T-helper 2 cell treated with Interferon-gamma antibody and Interleukin-4, amounts not matched to agents 100 ng/mL and 5 ng/mL, for 36 hours (primary cell): Measurements from ENCODE around the gene L3MBTL1. TPM values are rescaled to one million over a fixed set of nuclear protein-coding genes. Genes with fewer than 3 reads are reported as not detected.
"Not testable (repeated sequence)": the region's sequence is repeated elsewhere in the genome, so short reads cannot be mapped to it uniquely, and the experiment has no call there.

Source experiments
- intact Hi-C: fragments of 100-400 bp; cut with micrococcal nuclease; formaldehyde crosslinking; loops from one replicate; pipeline ENCODE4 v1.15.1; 2023
- total RNA-seq: library from RNA; stranded (reverse); gene quantifications from 2 replicates; pipeline ENCODE4 v1.2.3, GENCODE V29; 2022

L3MBTL1 gene
- total RNA-seq, 1 donor from 2014 or later: 8.7 TPM

- intact Hi-C loops: not testable (repeated sequence)
Measured at GRCh38 chr20:43502021-43502420, 5.5 kb upstream of the L3MBTL1 start.

- intact Hi-C loops: no loop called here
Measured at GRCh38 chr20:43506238-43506637, 1.3 kb upstream of the L3MBTL1 start.

- intact Hi-C loops: no loop called here
Measured at GRCh38 chr20:43508106-43508505, 609 bp downstream of the L3MBTL1 start.

DNA sequence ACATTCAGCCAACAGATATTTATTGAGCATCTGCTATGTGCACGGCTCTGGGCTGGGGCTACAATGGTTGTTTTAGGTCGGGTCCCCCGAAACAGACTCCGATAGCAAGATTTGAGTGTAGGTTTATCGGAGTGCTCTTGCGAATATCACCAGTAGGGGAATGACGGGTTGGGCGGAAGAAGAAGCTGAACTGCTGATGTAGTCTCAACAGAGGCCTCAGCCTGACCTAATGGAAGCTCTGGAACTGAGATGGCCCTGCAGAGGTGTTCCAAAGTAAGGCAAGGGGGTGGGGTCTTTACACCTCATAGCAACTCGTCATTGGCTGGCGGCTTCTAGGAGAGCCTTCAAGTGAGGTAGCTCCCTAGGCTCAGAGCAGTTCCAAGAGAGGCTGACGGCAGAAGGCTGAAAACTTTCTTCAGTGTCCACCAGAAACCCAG lies 1.1 kb downstream of the L3MBTL1 start:
- intact Hi-C loops: no loop called here

- intact Hi-C loops: no loop called here
Measured at GRCh38 chr20:43511879-43512278, 4.4 kb downstream of the L3MBTL1 start.

DNA sequence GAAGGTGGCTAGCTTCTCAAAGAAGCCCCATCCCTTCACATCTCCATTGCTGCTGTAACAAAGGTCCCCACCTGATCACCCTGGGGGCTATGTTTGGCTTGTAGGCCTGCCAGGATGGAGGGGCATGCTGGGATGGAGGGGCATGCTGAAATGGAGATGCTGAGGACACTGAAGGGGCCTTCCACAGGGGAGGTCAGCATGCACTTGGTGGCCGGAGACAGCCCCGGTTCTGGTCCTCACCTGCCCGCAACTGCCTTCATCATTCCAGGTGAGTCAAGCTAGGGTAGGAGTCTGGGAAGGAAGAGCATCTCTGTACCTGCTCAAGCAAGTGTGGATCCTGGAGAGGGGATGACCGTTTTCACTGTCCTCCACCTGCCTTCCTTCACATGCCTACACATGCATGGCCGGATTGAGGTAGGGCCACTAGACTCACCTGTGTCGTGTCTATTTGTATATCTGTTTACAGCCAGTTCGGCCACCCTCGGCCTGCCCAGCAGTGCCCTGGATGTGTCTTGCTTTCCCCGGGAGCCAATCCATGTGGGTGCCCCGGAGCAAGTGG lies 6.0 kb downstream of the L3MBTL1 start:
- intact Hi-C loops: no loop called here

- intact Hi-C loops: loop anchor here (1.0 kb wide), 3 partner anchors 57 to 153 kb away; partner anchors contain the start of genes IFT52, MYBL2 and SRSF6
Measured at GRCh38 chr20:43513931-43514647, 6.6 kb downstream of the L3MBTL1 start.

DNA sequence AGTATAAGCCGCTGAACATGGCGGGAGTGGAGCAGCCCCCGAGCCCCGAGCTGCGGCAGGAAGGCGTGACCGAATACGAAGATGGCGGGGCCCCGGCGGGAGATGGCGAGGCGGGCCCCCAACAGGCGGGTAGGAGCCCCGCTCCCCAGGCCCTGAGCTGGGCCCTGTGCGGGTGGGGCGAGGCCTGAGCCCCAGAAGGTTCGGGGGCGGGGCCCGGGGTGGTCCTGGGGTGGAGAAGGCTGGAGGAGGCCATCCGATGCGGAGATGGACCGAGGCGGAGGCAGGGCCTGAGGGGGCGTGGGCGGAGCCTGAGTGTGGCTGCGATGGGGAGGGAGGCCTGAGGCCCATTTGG lies 7.1 kb downstream of the L3MBTL1 start:
- intact Hi-C loops: loop anchor here (1.0 kb wide), 3 partner anchors 57 to 153 kb away; partner anchors contain the start of genes IFT52, MYBL2 and SRSF6

DNA sequence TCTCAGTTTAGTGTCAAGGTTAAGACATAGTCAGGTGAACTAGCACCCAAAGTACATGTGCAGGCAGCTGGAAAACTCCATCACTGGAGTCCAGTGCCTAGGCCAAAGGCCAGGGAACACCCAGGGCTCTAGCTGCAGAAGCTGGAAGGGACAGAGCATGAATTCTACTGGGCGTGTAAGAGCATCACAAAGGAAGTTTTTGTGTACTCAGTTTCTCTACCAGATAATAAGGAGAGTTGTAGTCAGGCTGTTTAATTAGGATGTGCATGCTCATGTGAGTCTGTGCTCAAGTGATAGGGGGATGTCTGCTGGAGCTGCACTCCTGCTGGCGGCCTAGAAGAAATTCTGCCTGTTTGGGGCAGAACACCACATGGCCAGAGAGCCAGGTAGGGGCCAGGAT lies 8.1 kb downstream of the L3MBTL1 start:
- intact Hi-C loops: no loop called here

GRCh38 chr20:43516251-43516824 lies 8.8 kb downstream of the L3MBTL1 start:
- intact Hi-C loops: no loop called here

DNA sequence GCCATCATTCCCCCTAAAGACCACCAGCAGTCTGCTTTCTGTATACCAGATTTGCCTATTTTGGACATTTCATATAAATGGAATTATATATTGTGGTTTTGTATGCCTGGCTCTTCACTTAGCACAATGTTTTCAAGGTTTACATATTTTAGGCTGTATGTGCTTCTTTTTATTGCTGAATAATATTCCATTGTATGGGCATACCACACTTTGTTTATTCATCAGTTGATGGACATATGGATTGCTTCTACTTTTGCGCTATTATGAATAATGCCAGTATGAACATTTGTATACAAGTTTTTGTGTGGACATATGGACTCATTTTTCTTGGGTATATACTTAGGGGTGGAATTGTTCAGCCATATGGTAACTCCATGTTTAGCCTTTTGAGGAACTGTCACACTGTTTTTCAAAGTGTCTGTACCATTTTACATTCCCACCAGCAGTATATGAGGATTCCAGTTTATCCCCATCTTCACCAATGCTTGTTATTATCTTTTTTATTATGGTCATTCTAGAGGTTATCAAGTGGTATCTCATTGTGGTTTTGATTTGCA lies 12.7 kb downstream of the L3MBTL1 start:
- intact Hi-C loops: no loop called here

GRCh38 chr20:43525021-43525420 lies 17.5 kb downstream of the L3MBTL1 start:
- intact Hi-C loops: no loop called here

- intact Hi-C loops: no loop called here
Measured at GRCh38 chr20:43528258-43528875, 20.9 kb downstream of the L3MBTL1 start.

GRCh38 chr20:43529051-43529450 lies 21.6 kb downstream of the L3MBTL1 start:
- intact Hi-C loops: no loop called here

DNA sequence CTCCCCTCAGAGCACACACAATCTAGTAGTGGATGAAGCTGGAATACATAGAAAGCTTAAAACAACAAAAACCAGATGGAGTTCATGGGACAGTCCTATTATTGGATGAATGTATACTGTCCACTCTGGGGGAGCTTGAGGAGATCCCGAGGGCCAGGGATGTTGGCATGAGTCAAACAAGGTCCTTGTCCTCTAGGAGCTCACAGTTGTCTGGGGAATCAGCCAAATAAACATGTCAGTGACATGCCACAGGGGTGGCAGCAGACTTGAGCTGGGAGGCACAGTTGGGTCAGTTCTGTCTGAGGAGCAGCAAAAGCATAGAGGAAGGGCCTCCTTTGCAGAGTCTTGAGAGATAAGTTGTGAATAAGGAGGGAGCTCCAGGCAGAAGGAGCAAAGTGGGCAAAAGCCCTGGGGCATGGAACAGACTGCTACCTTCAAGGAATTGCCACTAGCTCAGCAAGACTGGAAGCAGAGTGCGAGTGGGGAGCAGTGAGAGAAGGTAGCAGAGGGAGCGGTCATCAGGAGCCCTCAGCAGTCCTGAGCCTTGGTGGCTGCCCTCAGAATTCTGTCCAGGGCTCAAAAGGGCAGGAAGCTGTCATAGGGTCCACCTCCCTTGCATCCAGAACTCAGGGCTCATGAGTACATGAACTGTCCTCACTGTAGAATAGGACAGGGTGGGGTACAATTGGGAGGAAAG lies 22.1 kb downstream of the L3MBTL1 start:
- intact Hi-C loops: no loop called here

DNA sequence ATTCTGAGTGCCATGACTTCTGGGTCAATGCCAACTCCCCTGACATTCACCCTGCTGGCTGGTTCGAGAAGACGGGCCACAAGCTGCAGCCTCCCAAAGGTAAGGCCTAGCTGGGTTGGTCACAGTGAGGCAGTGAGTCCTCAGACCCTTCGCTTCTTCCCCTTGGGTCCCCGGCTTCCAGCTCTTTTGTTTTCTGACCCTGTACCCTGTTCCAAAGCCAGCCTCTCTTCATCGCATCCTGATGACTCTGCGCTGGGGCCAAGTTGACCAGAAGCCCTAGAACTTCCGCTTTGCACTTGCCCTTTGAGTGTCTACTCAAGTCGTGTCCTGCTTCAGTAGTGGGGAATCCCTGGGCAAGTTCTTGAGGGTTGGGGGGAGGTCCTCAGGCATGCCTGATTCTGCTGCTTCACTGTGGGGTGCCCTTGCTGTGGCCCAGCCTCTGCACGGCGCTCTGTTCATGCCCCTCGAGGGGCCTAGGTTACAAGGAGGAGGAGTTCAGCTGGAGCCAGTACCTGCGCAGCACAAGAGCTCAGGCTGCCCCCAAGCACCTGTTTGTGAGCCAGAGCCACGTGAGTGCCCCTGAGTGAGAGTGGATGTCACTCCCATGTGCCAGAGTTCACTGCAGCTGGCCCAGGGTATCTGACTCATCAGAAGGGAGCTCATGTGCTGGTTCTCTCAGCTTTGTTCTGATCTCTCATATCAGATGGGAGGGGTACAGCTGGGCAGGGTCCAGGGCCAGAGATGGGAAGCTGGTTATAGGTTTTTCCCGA lies 23.0 kb downstream of the L3MBTL1 start:
- intact Hi-C loops: no loop called here

DNA sequence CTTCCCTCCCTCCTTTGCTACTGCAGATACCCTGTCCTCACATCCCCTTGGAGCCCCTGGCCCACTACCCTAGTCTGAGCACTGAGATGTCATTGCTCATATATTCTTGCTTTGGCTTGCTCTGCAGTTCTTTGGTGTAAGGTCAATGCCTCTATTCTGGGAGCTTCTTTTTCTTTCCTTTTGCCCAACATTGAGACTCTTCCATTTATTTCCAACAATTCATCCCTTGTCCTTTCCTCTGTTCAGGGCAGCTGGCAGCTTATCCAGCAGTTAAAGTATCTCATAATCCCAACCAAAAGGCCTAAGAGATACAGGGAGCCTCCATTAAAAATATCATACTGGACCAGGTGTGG lies 23.6 kb downstream of the L3MBTL1 start:
- intact Hi-C loops: no loop called here

DNA sequence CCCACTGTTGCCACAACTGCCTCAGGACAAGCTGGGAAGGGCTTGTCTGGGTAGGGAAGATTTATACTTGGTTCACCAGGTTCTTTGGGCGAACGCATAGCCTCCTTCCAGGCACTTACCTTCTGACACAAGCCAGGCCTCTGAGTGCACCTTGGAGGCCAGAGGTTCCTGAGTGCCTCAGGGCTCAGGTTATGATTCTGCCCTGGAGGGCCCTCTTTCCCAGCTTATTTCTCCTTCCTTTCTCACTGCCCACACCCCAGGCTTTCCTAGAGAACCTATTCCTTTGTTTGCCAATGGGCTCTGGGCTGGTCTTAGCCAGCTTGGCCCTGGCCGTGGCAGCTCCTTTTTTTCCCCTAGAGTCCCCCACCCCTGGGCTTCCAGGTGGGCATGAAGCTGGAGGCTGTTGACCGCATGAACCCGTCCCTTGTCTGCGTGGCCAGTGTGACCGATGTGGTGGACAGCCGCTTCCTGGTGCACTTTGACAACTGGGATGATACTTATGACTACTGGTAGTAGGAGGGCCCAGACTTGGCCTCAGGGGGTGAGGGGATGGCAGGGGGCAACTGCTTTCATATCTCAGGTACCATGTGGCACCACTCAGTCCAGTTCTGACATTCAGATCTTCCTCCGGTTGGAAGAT lies 25.0 kb downstream of the L3MBTL1 start:
- intact Hi-C loops: no loop called here

- intact Hi-C loops: no loop called here
Measured at GRCh38 chr20:43533060-43533459, 25.6 kb downstream of the L3MBTL1 start.

- intact Hi-C loops: no loop called here
Measured at GRCh38 chr20:43534016-43534415, 26.5 kb downstream of the L3MBTL1 start.
